Osteoblast (primary cell): ENCODE measurements around the gene CMTR2. TPM values are rescaled to one million over a fixed set of nuclear protein-coding genes. Genes with fewer than 3 reads are reported as not detected.

ENCODE experiments used
- DNase-seq: peaks from one replicate; pipeline ENCODE4 v3.0.0; 2011; ENCODE audit warnings: low spot score, mixed read lengths; ENCODE audit not compliant: insufficient read length; ENCODE audit errors: missing footprints
- H2AFZ ChIP-seq: 2 replicates; pipeline ENCODE4 v1.6.0; 2011; ENCODE audit warnings: mild to moderate bottlenecking, low read length
- H3K27ac ChIP-seq: 2 replicates; pipeline ENCODE4 v1.5.1; 2011; ENCODE audit warnings: mild to moderate bottlenecking, low read depth, low read length, moderate library complexity
- H3K27me3 ChIP-seq: 2 replicates; pipeline ENCODE4 v1.6.0; 2012; ENCODE audit warnings: mild to moderate bottlenecking, control low read depth, inconsistent platforms, low read length, moderate library complexity; ENCODE audit not compliant: insufficient read depth
- H3K36me3 ChIP-seq: 2 replicates; pipeline ENCODE4 v1.5.1; 2011; ENCODE audit warnings: mild to moderate bottlenecking, low read length, control low read depth, moderate library complexity; ENCODE audit not compliant: insufficient read depth
- H3K4me1 ChIP-seq: 2 replicates; pipeline ENCODE4 v1.5.1; 2011; ENCODE audit warnings: mild to moderate bottlenecking, low read length, control low read depth, moderate library complexity; ENCODE audit not compliant: insufficient read depth
- H3K4me2 ChIP-seq: 2 replicates; pipeline ENCODE4 v1.6.0; 2011; ENCODE audit warnings: mild to moderate bottlenecking, low read length; ENCODE audit not compliant: insufficient read depth
- H3K4me3 ChIP-seq: fragments of 200-600 bp; sonication (generic); 3 replicates; pipeline ENCODE4 v1.5.1; 2012; ENCODE audit warnings: mild to moderate bottlenecking, low read length, inconsistent platforms; ENCODE audit not compliant: insufficient read depth
- H3K79me2 ChIP-seq: 2 replicates; pipeline ENCODE4 v1.6.0; 2012; ENCODE audit warnings: mild to moderate bottlenecking, low read length, control low read depth, inconsistent platforms; ENCODE audit not compliant: insufficient read depth
- H3K9me3 ChIP-seq: 2 replicates; pipeline ENCODE4 v1.5.1; 2011; ENCODE audit warnings: low read depth, low read length, control low read depth
- H4K20me1 ChIP-seq: 2 replicates; pipeline ENCODE4 v1.6.0; 2012; ENCODE audit warnings: mild to moderate bottlenecking, low read length, control low read depth; ENCODE audit not compliant: insufficient read depth
- CTCF ChIP-seq: IDR thresholded peaks from 2 replicates; pipeline ENCODE4 v1.5.1; 2011; ENCODE audit warnings: mild to moderate bottlenecking, low read depth, low read length, moderate library complexity; ENCODE audit errors: extremely low read depth
- total RNA-seq: library from RNA; depleted of rRNA; stranded (reverse); fragments of >200 nt; gene quantifications from 2 replicates; pipeline ENCODE4 v1.2.3, GENCODE V29; 2012

CMTR2 gene
- total RNA-seq = 37.1 and 39.1 TPM in 2 replicates

GRCh38 chr16:71288890-71289731 lies at the start of gene CMTR2:
TSS of gene CMTR2 (minus strand) at chr16:71289402. CDS start at chr16:71285920, 3,482 bp downstream.
- peaks cover 4% of the 10 kb centered on the region for H4K20me1 ChIP-seq
- no peaks in the 10 kb centered on the region for H3K9me3 ChIP-seq
- H3K27me3 ChIP-seq = no peaks in the 10 kb centered on the region
- peak within 1 kb of the TSS; percentile 94 for H2AFZ ChIP-seq
- peak within 1 kb of the TSS; percentile 87 for H3K27ac ChIP-seq
- peak; percentile 100 for DNase-seq
- TF ChIP-seq CTCF = no peak
- peaks cover 21% of the 10 kb centered on the region for H3K36me3 ChIP-seq
- H3K4me3 ChIP-seq = peak within 1 kb of the TSS; percentile 89
- H3K79me2 ChIP-seq = peaks cover 22% of the 10 kb centered on the region
- H3K4me2 ChIP-seq = peak within 1 kb of the TSS; percentile 92
- peaks cover 9% of the 10 kb centered on the region for H3K4me1 ChIP-seq

DNA sequence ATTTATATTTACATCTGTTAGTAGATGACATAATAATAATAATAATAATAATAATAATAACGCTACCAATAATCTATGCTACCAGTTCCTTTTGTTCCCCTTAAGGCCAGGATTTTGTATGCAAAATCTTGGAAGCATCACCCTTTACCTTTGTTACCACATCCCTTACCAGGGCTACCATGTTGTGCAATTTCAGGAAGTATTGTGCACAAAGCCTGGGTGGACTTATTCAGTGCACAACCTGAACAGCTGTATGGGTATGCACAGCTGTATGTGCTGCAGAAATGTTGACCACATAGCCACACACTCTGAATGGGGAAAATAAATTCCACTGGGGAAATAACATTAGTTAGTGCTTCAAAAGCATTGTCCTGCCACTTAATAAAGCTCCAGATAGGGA lies 49.4 kb upstream of the CMTR2 start:
- Histone ChIP-seq H3K27me3 (no peaks in the 10 kb centered on the region), H3K79me2 (no peaks in the 10 kb centered on the region), H3K4me1 (no peaks in the 10 kb centered on the region), H3K9me3 (no peaks in the 10 kb centered on the region), H2AFZ (no peak overlapping the region), H4K20me1 (no peaks in the 10 kb centered on the region), H3K36me3 (no peaks in the 10 kb centered on the region), H3K27ac (no peak overlapping the region), H3K4me2 (no peak overlapping the region), H3K4me3 (no peak overlapping the region)
- TF ChIP-seq CTCF = no peak
- no peak for DNase-seq

GRCh38 chr16:71338193-71338592 lies 49.0 kb upstream of the CMTR2 start:
- no peak overlapping the region for H3K27ac ChIP-seq
- H3K79me2 ChIP-seq = no peaks in the 10 kb centered on the region
- no peaks in the 10 kb centered on the region for H3K9me3 ChIP-seq
- no peaks in the 10 kb centered on the region for H4K20me1 ChIP-seq
- H3K4me1 ChIP-seq = no peaks in the 10 kb centered on the region
- no peaks in the 10 kb centered on the region for H3K36me3 ChIP-seq
- no peak overlapping the region for H2AFZ ChIP-seq
- no peaks in the 10 kb centered on the region for H3K27me3 ChIP-seq
- no peak for TF ChIP-seq CTCF
- H3K4me2 ChIP-seq = no peak overlapping the region
- no peak for DNase-seq
- H3K4me3 ChIP-seq = no peak overlapping the region

DNA sequence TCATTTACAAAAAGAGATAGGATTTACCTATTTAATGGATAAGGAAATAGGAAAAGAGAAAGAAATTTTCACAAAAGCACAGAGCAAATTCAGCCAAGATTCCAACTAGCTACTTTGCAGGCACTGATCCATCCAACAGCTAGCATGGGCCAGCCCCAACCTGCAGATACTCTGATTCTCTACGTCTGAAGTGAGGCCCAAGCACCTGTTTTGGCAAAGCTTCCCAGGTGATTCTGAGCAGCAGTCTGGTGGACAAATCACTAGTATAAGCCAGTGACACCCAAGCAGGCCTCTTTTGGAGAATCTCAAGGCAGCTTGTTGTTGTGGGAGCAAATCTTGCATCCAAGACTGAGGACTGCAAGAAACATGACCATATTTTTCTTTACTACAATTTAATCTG lies 48.4 kb upstream of the CMTR2 start:
- Histone ChIP-seq H3K79me2 (no peaks in the 10 kb centered on the region), H3K36me3 (no peaks in the 10 kb centered on the region), H2AFZ (no peak overlapping the region), H3K9me3 (no peaks in the 10 kb centered on the region), H3K27me3 (no peaks in the 10 kb centered on the region), H3K4me3 (no peak overlapping the region), H3K27ac (no peak overlapping the region), H4K20me1 (no peaks in the 10 kb centered on the region), H3K4me2 (no peak overlapping the region), H3K4me1 (no peaks in the 10 kb centered on the region)
- no peak for TF ChIP-seq CTCF
- no peak for DNase-seq
